ENCODE data around the gene VASN.

VASN gene

DNA sequence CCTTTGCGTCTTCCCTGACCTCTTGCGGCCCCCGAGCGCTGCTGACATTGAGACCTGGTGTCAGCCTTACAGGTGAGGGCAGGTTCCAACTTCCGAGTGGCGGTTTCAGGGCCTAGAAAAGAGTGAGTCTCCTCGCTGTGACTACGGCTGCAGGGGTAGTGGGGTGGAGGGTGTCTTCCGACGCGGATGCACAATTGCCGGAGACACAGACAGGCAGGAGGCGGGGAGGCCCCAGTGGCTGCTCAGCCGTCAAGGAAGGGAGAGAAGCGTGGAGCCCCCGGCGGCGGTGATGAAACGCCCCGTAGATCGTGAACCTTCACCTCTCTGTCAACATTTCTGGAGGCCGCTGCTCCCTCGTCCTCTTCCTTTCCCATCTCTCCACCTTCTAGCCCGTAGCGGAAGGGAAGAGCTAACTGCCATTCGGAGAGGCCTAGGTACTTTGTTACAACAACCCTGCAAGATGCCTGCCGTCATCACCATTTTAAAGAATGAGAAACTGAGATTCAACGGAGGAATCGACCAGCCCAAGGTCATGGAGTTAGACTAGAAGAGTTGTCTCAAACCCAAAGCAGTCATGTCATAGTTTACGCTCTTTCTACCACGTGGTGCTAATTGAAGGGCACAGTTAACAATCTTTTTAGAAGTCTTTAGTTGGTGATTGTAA, 54.5 kb downstream of the VASN start:
- DNase-seq (ENCODE audit: low spot score), result peak; percentile 39

DNA sequence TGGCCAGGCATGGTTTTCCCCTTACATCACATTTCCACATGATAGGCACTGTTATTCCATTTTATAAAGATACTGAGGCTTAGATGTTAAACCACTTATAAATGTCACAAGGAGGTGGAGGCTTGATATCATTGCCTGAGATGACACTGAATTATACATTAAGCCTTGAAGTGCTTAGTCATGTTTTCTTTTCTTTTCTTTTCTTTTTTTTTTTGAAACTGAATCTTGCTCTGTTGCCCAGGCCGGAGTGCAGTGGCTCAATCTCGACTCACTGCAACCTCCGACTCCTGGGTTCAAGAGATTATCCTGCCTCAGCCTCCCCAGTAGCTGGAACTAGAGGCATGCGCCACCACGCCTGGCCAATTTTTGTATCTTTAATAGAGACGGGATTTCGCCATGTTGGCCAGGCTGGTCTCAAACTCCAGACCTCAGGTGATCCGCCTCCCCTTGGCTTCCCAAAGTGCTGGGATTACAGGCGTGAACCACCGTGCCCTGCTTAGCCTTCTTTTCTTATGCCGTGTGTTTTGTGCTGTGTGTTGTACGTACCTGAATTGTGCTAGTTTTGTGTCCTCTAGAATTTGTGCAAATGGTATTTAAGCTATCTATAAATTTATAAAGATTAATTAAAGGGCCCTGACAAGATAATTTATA, 55.2 kb downstream of the VASN start:
- DNase-seq (ENCODE audit: low spot score), result no peak

DNA sequence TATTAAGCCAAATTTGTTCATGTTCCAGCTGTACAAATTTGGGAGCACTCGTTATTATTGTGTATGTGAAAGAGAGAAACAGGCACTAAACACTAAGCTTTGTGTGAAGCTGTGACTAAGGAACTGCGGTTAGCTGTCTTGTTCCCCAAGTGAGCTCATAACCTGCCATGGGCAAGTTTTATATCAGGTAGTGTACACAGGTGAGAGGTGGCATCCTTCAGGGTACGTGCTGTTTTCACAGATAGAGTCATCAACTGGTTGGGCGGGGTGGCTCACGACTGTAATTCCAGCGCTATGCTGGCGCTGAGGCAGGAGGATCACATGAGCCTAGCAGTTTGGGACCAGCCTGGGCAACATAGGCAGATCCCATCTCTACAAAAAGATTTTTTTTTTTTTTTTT, 56.9 kb downstream of the VASN start:
- no peak for DNase-seq (ENCODE audit: low spot score)

DNA sequence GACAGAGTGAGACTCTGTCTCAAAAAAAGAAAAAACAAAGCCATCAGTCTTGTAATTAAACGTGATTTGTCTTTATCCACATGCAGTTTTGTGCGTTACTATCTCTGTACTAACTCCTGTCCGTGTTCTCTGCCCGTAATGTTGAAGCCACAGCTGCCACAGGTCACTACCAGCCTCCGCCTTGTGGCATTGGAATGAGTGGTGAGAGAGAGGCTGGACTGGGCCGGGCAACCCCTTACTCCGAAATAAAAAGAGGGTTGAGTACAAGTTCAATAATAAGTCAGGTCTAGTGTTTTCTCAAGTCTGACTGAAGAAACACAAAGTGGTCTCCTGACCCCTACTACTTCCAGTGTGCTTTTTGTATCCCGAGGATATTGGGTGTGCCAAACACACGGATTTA, 59.4 kb downstream of the VASN start:
- no peak for DNase-seq (ENCODE audit: low spot score)
